ENCODE data around the gene RNF183.
"Not testable (repeated sequence)": the region's sequence is repeated elsewhere in the genome, so short reads cannot be mapped to it uniquely, and the experiment has no call there.

Gene RNF183

DNA sequence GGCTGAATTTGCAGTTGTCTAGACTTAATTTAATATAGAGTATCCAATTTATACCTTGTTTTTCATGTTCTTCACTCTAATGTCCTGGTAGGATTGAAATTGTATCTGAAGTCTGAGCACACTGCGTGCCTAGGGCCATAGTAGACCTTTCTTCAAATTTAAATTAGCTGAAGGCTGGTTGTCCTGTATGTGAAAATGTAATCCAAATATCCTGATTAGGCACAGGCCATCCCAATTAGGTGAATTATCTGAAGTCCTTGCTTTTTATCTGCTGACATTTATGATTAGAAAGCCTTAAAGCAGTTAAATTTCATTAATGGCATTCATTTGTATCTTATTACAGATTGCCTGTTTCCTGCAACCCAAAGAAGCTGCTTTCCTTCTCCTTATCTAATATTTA is 48.2 kb downstream of the RNF183 start:
- TF ChIP-seq EZH2phosphoT487 (IDR thresholded peaks at IDR 0.05; ENCODE audit: borderline replicate concordance, low read length), result no peak
- TF ChIP-seq, protein P1, sequence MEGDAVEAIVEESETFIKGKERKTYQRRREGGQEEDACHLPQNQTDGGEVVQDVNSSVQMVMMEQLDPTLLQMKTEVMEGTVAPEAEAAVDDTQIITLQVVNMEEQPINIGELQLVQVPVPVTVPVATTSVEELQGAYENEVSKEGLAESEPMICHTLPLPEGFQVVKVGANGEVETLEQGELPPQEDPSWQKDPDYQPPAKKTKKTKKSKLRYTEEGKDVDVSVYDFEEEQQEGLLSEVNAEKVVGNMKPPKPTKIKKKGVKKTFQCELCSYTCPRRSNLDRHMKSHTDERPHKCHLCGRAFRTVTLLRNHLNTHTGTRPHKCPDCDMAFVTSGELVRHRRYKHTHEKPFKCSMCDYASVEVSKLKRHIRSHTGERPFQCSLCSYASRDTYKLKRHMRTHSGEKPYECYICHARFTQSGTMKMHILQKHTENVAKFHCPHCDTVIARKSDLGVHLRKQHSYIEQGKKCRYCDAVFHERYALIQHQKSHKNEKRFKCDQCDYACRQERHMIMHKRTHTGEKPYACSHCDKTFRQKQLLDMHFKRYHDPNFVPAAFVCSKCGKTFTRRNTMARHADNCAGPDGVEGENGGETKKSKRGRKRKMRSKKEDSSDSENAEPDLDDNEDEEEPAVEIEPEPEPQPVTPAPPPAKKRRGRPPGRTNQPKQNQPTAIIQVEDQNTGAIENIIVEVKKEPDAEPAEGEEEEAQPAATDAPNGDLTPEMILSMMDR (IDR thresholded peaks at IDR 0.05; ENCODE audit: low read depth, low read length, poor library complexity, severe bottlenecking), result no peak
- Histone ChIP-seq H3K4me2 (ENCODE audit: low read length) (no peak overlapping the region), H3K9me2 (replicated peaks; ENCODE audit: control insufficient read depth, low read length) (no peaks in the 10 kb centered on the region), H3K4me1 (ENCODE audit: control insufficient read depth, low read length) (no peaks in the 10 kb centered on the region), H3K27ac (ENCODE audit: low read depth, low read length) (no peak overlapping the region), H3K9me3 (ENCODE audit: control insufficient read depth, insufficient read depth, low read length) (no peaks in the 10 kb centered on the region), H3F3A (ENCODE audit: control insufficient read depth, insufficient read depth) (no peaks in the 10 kb centered on the region), H3K27me3 (ENCODE audit: control insufficient read depth, low read length) (no peaks in the 10 kb centered on the region), H3K79me2 (ENCODE audit: control insufficient read depth, low read length) (0 out of 2 replicates have a peak, but pooled peaks cover 3% of the 10 kb centered on the region), H4K20me1 (ENCODE audit: control insufficient read depth, insufficient read depth, low read depth, low read length) (no peaks in the 10 kb centered on the region), H3K36me3 (ENCODE audit: control insufficient read depth, low read length) (peaks cover 23% of the 10 kb centered on the region), H3K4me3 (ENCODE audit: low read length) (no peak overlapping the region)

- H3K4me2 ChIP-seq (ENCODE audit: low read length), result no peak overlapping the region
- no peak overlapping the region for H3K27ac ChIP-seq (ENCODE audit: low read depth, low read length)
- no peaks in the 10 kb centered on the region for H3K36me3 ChIP-seq (ENCODE audit: control insufficient read depth, low read length)
- H3K4me1 ChIP-seq (ENCODE audit: control insufficient read depth, low read length), result peaks cover 22% of the 10 kb centered on the region
- H3K9me2 ChIP-seq (replicated peaks; ENCODE audit: control insufficient read depth, low read length), result no peaks in the 10 kb centered on the region
- H3K4me3 ChIP-seq (ENCODE audit: low read length), result no peak overlapping the region
- H3K9me3 ChIP-seq (ENCODE audit: control insufficient read depth, insufficient read depth, low read length), result no peaks in the 10 kb centered on the region
- no peak for TF ChIP-seq EZH2phosphoT487 (IDR thresholded peaks at IDR 0.05; ENCODE audit: borderline replicate concordance, low read length)
- no peaks in the 10 kb centered on the region for H4K20me1 ChIP-seq (ENCODE audit: control insufficient read depth, insufficient read depth, low read depth, low read length)
- H3K27me3 ChIP-seq (ENCODE audit: control insufficient read depth, low read length), result no peaks in the 10 kb centered on the region
- H3F3A ChIP-seq (ENCODE audit: control insufficient read depth, insufficient read depth), result no peaks in the 10 kb centered on the region
- H3K79me2 ChIP-seq (ENCODE audit: control insufficient read depth, low read length), result peaks cover 21% of the 10 kb centered on the region
Observed at GRCh38 chr9:113250807-113251206, 52.4 kb downstream of the RNF183 start.

- Histone ChIP-seq H3K4me1 (ENCODE audit: control insufficient read depth, low read length) (peaks cover 34% of the 10 kb centered on the region), H3K79me2 (ENCODE audit: control insufficient read depth, low read length) (peaks cover 28% of the 10 kb centered on the region)
- not testable (repeated sequence) for H3K9me3 ChIP-seq (ENCODE audit: control insufficient read depth, insufficient read depth, low read length); H3K4me2 ChIP-seq (ENCODE audit: low read length); H3K4me3 ChIP-seq (ENCODE audit: low read length); H4K20me1 ChIP-seq (ENCODE audit: control insufficient read depth, insufficient read depth, low read depth, low read length); H3F3A ChIP-seq (ENCODE audit: control insufficient read depth, insufficient read depth); H3K27ac ChIP-seq (ENCODE audit: low read depth, low read length); H3K9me2 ChIP-seq (replicated peaks; ENCODE audit: control insufficient read depth, low read length); H3K36me3 ChIP-seq (ENCODE audit: control insufficient read depth, low read length); H3K27me3 ChIP-seq (ENCODE audit: control insufficient read depth, low read length)
Observed at GRCh38 chr9:113249661-113250060, 53.5 kb downstream of the RNF183 start.

GRCh38 chr9:113247640-113248039 is 55.5 kb downstream of the RNF183 start:
- no peaks in the 10 kb centered on the region for H3K9me2 ChIP-seq (replicated peaks; ENCODE audit: control insufficient read depth, low read length)
- peak overlapping the region; percentile 51 for H3K4me2 ChIP-seq (ENCODE audit: low read length)
- no peak for TF ChIP-seq EZH2phosphoT487 (IDR thresholded peaks at IDR 0.05; ENCODE audit: borderline replicate concordance, low read length)
- TF ChIP-seq, protein P1 (IDR thresholded peaks at IDR 0.05; ENCODE audit: low read depth, low read length, poor library complexity, severe bottlenecking), result no peak
- peaks cover 53% of the 10 kb centered on the region for H3K4me1 ChIP-seq (ENCODE audit: control insufficient read depth, low read length)
- peak overlapping the region; percentile 27; the same call in 1 of the 2 replicates for H3K27ac ChIP-seq (ENCODE audit: low read depth, low read length)
- no peaks in the 10 kb centered on the region for H3K27me3 ChIP-seq (ENCODE audit: control insufficient read depth, low read length)
- no peaks in the 10 kb centered on the region for H4K20me1 ChIP-seq (ENCODE audit: control insufficient read depth, insufficient read depth, low read depth, low read length)
- H3K36me3 ChIP-seq (ENCODE audit: control insufficient read depth, low read length), result no peaks in the 10 kb centered on the region
- H3K79me2 ChIP-seq (ENCODE audit: control insufficient read depth, low read length), result peaks cover 34% of the 10 kb centered on the region
- H3K4me3 ChIP-seq (ENCODE audit: low read length), result no peak overlapping the region
- no peaks in the 10 kb centered on the region for H3K9me3 ChIP-seq (ENCODE audit: control insufficient read depth, insufficient read depth, low read length)
- 0 out of 2 replicates have a peak, but pooled peaks cover 2% of the 10 kb centered on the region for H3F3A ChIP-seq (ENCODE audit: control insufficient read depth, insufficient read depth)

Measured in DOHH2 (cell line).